ENCODE data around the gene OLA1. TPM values are rescaled to one million over a fixed set of nuclear protein-coding genes. Genes with fewer than 3 reads are reported as not detected.

Gene OLA1
- total and polyA plus RNA-seq, 2 of the 4 experiments (the other 2 are of a cell fraction) = 54.7 to 71.2 TPM

- no TSS peak for BruUV-seq (replicated peaks)
- CTCF ChIA-PET = no interaction called here
- 0 out of 3 replicates have a peak overlapping the region, but pooled peaks have one; percentile 6 for H2BK15ac ChIP-seq (ENCODE audit: low read depth, low read length)
- H2BK120ac ChIP-seq (ENCODE audit: low read depth, low read length) = 0 out of 2 replicates have a peak overlapping the region, but pooled peaks have one; percentile 30
- dilution Hi-C loops (cut with HindIII; ENCODE audit: low sequenced_read_pairs, unreplicated experiment) = no loop called here
- H3K36me3 ChIP-seq (ENCODE audit: control insufficient read depth, insufficient read depth, low read length) = no peaks in the 10 kb centered on the region
- no peak overlapping the region for H3K4me3 ChIP-seq (ENCODE audit: insufficient read depth, low read depth, low read length)
- DNase-seq (peak; percentile 93), ATAC-seq (ENCODE audit: low read depth) (peak; percentile 78)
- no peak overlapping the region for H3K23ac ChIP-seq (ENCODE audit: low read depth, low read length)
- in situ Hi-C loops (cut with MboI; ENCODE audit: low sequenced_read_pairs) = loop anchor here (25.0 kb wide), 1 partner anchor 647 kb away; no protein-coding TSS in a partner anchor
- peak overlapping the region; percentile 45 for H2AFZ ChIP-seq (replicated peaks; ENCODE audit: low read length, poor library complexity)
- no peak overlapping the region for H3K9ac ChIP-seq (ENCODE audit: low read depth, low read length)
- peak overlapping the region; percentile 35 for H2AK9ac ChIP-seq (replicated peaks; ENCODE audit: low read depth, low read length, poor library complexity)
- no peak overlapping the region for H3K4me2 ChIP-seq (ENCODE audit: low read depth, low read length)
- H4K20me1 ChIP-seq (ENCODE audit: insufficient read depth, low read length) = no peaks in the 10 kb centered on the region
- H2BK5ac ChIP-seq (ENCODE audit: low read depth, low read length, poor library complexity, severe bottlenecking) = peak overlapping the region; percentile 39
- H3K79me1 ChIP-seq (ENCODE audit: low read depth in 1 of 2, low read length in 2 of 2) = no peaks in the 10 kb centered on the region
- POLR2A ChIA-PET (ENCODE audit: unreplicated experiment) = no interaction called here
- peak overlapping the region in 1 of 2 experiments; percentile 47; a peak in 2 of 4 replicates for H4K8ac ChIP-seq (ENCODE audit: low read depth in 2 of 2, low read length in 2 of 2)
- H3K4me1 ChIP-seq (ENCODE audit: control insufficient read depth, insufficient read depth, low read length) = peaks cover 9% of the 10 kb centered on the region; the same call in 1 of the 2 replicates
- H3K9me1 ChIP-seq (ENCODE audit: insufficient read depth, low read length) = peaks cover 8% of the 10 kb centered on the region
- 0 out of 2 replicates have a peak overlapping the region, but pooled peaks have one; percentile 28 for H2BK20ac ChIP-seq (ENCODE audit: low read depth, low read length)
- H3K14ac ChIP-seq (replicated peaks; ENCODE audit: low read depth, low read length) = no peak overlapping the region
- H3K9me3 ChIP-seq (ENCODE audit: control insufficient read depth, insufficient read depth, low read length) = no peaks in the 10 kb centered on the region
- WGBS, 2 experiments (ENCODE audit: extremely low coverage in 2 of 2, insufficient read length in 1 of 2) = 96% methylated on average over 4 of the region's 6 CpGs; no CpG with 5 or more reads in 1 of the 2 experiments
- peak overlapping the region; percentile 76; the same call in 1 of the 2 replicates for H2AK5ac ChIP-seq (ENCODE audit: low read depth, low read length)
- intact Hi-C loops (cut with micrococcal nuclease) = loop anchor here (10.0 kb wide), 3 partner anchors 185 to 485 kb away; partner anchors contain the start of gene OLA1
- H4K5ac ChIP-seq (ENCODE audit: low read depth, low read length) = peak overlapping the region; percentile 19; the same call in 1 of the 2 replicates
- peak overlapping the region; percentile 24; the same call in 1 of the 2 replicates for H3K4ac ChIP-seq (ENCODE audit: low read depth, low read length)
- peak overlapping the region; percentile 26; the same call in 1 of the 2 replicates for H3K27ac ChIP-seq (ENCODE audit: insufficient read depth, low read length)
- no peaks in the 10 kb centered on the region for H3K27me3 ChIP-seq (ENCODE audit: control insufficient read depth, insufficient read depth, low read length)
- no peak overlapping the region for H3K56ac ChIP-seq (ENCODE audit: extremely low read depth, insufficient read depth, low read length)
- no peak overlapping the region for H4K91ac ChIP-seq (ENCODE audit: insufficient read depth, low read depth, low read length)
- 0 out of 2 replicates have a peak overlapping the region, but pooled peaks have one; percentile 20 for H3K18ac ChIP-seq (ENCODE audit: low read depth, low read length)
- TF ChIP-seq, protein P1, sequence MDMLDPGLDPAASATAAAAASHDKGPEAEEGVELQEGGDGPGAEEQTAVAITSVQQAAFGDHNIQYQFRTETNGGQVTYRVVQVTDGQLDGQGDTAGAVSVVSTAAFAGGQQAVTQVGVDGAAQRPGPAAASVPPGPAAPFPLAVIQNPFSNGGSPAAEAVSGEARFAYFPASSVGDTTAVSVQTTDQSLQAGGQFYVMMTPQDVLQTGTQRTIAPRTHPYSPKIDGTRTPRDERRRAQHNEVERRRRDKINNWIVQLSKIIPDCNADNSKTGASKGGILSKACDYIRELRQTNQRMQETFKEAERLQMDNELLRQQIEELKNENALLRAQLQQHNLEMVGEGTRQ (IDR thresholded peaks at IDR 0.05; ENCODE audit: low read depth, low read length) = peak; percentile 83
- peak; percentile 76 for TF ChIP-seq FOS (IDR thresholded peaks at IDR 0.05; ENCODE audit: low read depth, low read length)
- TF ChIP-seq CEBPB (IDR thresholded peaks at IDR 0.05; ENCODE audit: low read depth, low read length) = no peak
- TF ChIP-seq MAFK (IDR thresholded peaks at IDR 0.05; ENCODE audit: low read depth, low read length) = no peak
- no peak for TF ChIP-seq RCOR1 (IDR thresholded peaks at IDR 0.05; ENCODE audit: insufficient replicate concordance, low read length)
- peak; percentile 99 for TF ChIP-seq MXI1 (IDR thresholded peaks at IDR 0.05; ENCODE audit: borderline replicate concordance, low read depth, low read length)
- no peak for TF ChIP-seq CHD1 (IDR thresholded peaks at IDR 0.05; ENCODE audit: low read depth, low read length)
- TF ChIP-seq NFE2L2 (IDR thresholded peaks at IDR 0.05; ENCODE audit: low read depth, low read length) = no peak
- TF ChIP-seq RFX5 (IDR thresholded peaks at IDR 0.05; ENCODE audit: low read depth, low read length) = no peak
- no peak for TF ChIP-seq ELK1 (IDR thresholded peaks at IDR 0.05; ENCODE audit: borderline replicate concordance, low read depth, low read length)
- TF ChIP-seq CTCF (conservative IDR thresholded peaks at IDR 0.05; ENCODE audit: low read depth, low read length) = no peak
- TF ChIP-seq POLR2A (IDR thresholded peaks at IDR 0.05; ENCODE audit: low read depth, low read length) = no peak
- TF ChIP-seq BHLHE40 (IDR thresholded peaks at IDR 0.05; ENCODE audit: low read depth, low read length) = peak; percentile 95
- TF ChIP-seq MAZ (IDR thresholded peaks at IDR 0.05; ENCODE audit: borderline replicate concordance, low read depth, low read length) = no peak
Observed at GRCh38 chr2:174059178-174059883, 189.0 kb downstream of the OLA1 start.

Data from IMR-90 (cell line).